ENCODE measurements around the gene ALDH16A1.

Gene ALDH16A1

GRCh38 chr19:49463960-49464740 is 11.1 kb downstream of the ALDH16A1 start:
- no peak for DNase-seq (ENCODE audit: extremely low spot score)
- CTCF ChIA-PET = no interaction called here
- POLR2A ChIA-PET = no interaction called here
- no peak for TF ChIP-seq CTCF (IDR thresholded peaks at IDR 0.05; ENCODE audit: control extremely low read depth, extremely low read depth, low read depth, missing control alignments)

DNA sequence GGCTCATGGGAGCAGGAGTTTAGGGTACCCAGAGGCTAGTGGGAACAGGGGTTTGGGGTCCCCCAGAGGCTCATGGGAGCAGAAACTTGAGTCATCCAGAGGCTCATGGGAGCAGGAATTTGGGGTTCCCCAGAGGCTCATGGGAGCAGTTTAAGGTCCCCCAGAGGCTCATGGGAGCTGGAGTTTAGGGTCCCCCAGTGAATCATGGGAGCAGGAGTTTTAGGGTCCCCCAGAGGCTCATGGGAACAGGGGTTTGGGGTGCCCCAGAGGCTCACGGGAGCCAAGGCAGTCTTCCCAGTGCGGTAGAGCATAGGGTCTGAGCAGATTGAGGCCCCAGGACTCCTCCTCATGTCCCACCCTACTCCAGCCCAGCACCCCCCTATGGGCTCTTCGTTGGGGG is 12.3 kb downstream of the ALDH16A1 start:
- TF ChIP-seq CTCF (IDR thresholded peaks at IDR 0.05; ENCODE audit: control extremely low read depth, extremely low read depth, low read depth, missing control alignments) = no peak
- ChIA-PET POLR2A (no interaction called here), CTCF (interaction anchor here (0.9 kb wide), 1 partner anchor 22 kb away, joined by 3 read pairs; no protein-coding TSS in a partner anchor)
- no peak for DNase-seq (ENCODE audit: extremely low spot score)

DNA sequence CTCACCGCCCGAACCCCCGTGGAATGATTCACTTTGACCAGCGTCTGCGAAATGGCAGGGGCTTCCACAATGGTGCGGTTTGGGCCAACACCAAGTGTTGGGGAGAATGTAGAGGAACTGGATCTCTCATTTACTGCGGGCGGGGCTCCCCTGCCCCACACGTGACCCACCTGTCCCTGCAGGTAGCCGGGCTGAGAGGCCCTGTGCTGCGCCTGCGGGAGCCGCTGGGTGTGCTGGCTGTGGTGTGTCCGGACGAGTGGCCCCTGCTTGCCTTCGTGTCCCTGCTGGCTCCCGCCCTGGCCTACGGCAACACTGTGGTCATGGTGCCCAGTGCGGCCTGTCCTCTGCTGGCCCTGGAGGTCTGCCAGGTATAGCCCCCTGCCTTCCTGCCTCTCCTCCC is 15.2 kb downstream of the ALDH16A1 start:
- no peak for DNase-seq (ENCODE audit: extremely low spot score)
- ChIA-PET CTCF (interaction anchor here (1.0 kb wide), 1 partner anchor 16 kb away, joined by 3 read pairs; the partner anchor contains the start of gene PIH1D1), POLR2A (no interaction called here)
- no peak for TF ChIP-seq CTCF (IDR thresholded peaks at IDR 0.05; ENCODE audit: control extremely low read depth, extremely low read depth, low read depth, missing control alignments)

DNA sequence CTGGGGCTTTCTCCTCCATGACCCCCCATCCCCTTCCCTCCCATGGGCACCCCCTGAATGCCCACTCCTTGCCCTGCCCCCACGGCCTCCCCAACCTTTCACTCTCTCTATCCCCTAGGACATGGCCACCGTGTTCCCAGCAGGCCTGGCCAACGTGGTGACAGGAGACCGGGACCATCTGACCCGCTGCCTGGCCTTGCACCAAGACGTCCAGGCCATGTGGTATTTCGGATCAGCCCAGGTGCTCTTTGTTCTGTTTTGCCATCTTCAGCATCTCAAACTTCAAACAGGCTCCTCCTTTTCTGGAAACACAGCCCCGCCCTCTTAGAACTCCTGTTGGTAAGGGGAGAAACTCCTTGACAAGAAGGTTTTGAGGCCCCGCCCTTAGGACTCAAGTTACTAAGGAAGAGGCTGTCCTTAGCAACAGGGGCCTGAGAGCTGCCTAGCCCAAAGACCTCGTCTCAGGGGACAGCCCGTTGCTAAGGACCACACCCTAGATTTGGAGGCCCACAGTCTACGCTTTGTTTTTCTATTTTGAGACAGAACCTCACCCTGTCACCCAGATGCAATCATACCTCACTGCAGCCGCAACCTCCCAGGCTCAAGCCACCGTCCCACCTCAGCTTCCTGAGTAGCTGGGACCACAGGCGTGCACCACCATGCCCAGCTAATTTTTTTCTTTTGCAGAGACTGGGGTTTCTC is 15.9 kb downstream of the ALDH16A1 start:
- ChIA-PET CTCF (interaction anchor here (0.7 to 5.6 kb wide), 3 partner anchors 11 to 79 kb away, joined by 3 to 72 read pairs (median 3); partner anchors contain the start of gene PIH1D1), POLR2A (no interaction called here)
- no peak for TF ChIP-seq CTCF (IDR thresholded peaks at IDR 0.05; ENCODE audit: control extremely low read depth, extremely low read depth, low read depth, missing control alignments)
- DNase-seq (ENCODE audit: extremely low spot score) = peak; percentile 85

DNA sequence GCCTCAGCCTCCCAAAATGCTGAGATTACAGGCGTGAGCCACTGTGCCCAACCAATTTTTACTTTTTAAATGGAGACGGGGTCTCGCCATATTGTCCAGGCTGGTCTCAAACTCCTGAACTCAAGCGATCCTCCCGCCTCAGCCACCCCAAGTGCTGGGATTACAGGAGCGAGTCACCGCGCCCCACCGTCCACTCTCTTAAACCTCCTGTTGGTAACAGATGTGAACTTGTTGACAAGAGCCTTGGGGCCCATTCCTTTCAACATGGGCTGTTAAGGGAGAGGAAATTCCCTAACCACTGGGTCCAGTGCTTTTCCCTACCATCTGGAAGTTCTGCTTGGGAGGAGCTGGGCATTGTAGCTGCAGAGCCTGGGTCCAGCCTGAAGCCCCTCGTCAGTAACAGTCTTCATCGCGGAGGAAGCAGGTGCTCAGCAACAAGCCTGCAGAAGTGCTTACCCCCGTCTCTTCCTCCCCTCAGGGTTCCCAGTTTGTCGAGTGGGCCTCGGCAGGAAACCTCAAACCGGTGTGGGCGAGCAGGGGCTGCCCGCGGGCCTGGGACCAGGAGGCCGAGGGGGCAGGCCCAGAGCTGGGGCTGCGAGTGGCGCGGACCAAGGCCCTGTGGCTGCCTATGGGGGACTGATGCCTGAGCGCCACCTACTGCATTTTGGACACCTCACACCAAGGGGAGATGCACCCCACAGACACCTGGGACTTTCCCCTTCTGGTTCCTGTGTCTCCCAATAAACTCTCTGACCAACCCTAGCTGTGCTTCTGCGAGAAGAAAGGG is 17.0 kb downstream of the ALDH16A1 start:
- DNase-seq (ENCODE audit: extremely low spot score) = peak; percentile 85
- ChIA-PET POLR2A (interaction anchor here (0.6 to 1.4 kb wide), 7 partner anchors 18 to 205 kb away, joined by 3 to 6 read pairs (median 4); partner anchors contain the start of genes PIH1D1, RCN3 and RPL13A), CTCF (interaction anchor here (0.6 to 5.6 kb wide), 24 partner anchors 12 to 477 kb away, joined by 3 to 72 read pairs (median 3); partner anchors contain the start of genes ALDH16A1, GFY, GYS1 and RPS11)
- TF ChIP-seq CTCF (IDR thresholded peaks at IDR 0.05; ENCODE audit: control extremely low read depth, extremely low read depth, low read depth, missing control alignments) = peak; percentile 80

- no peak for TF ChIP-seq CTCF (IDR thresholded peaks at IDR 0.05; ENCODE audit: control extremely low read depth, extremely low read depth, low read depth, missing control alignments)
- ChIA-PET POLR2A (interaction anchor here (0.6 to 1.4 kb wide), 6 partner anchors 17 to 205 kb away, joined by 3 to 6 read pairs (median 4); partner anchors contain the start of genes PIH1D1, RCN3 and RPL13A), CTCF (interaction anchor here (0.7 to 5.6 kb wide), 20 partner anchors 12 to 477 kb away, joined by 3 to 72 read pairs (median 3); partner anchors contain the start of genes ALDH16A1, GFY, GYS1 and RPS11)
- no peak for DNase-seq (ENCODE audit: extremely low spot score)
Measured at GRCh38 chr19:49470615-49470978, 17.6 kb downstream of the ALDH16A1 start.
